H1 (cell line): ENCODE data around the gene CNOT6L. TPM values are rescaled to one million over a fixed set of nuclear protein-coding genes. Genes with fewer than 3 reads are reported as not detected.

Experiments
- ATF2 ChIP-seq: IDR thresholded peaks from 2 replicates; pipeline ENCODE4 v1.6.1; 2012; ENCODE audit warnings: low read length, inconsistent platforms
- BCL11A ChIP-seq, 2 experiments: IDR thresholded peaks; one replicate each; pipeline ENCODE4 v1.6.1; 2011; ENCODE audit warnings: low read depth in 2 of 2, low read length in 2 of 2, mild to moderate bottlenecking in 2 of 2
- CEBPB ChIP-seq: IDR thresholded peaks from 2 replicates; pipeline ENCODE4 v1.6.1; 2012; ENCODE audit warnings: low read depth, low read length
- CTBP2 ChIP-seq: IDR thresholded peaks from 2 replicates; pipeline ENCODE4 v1.7.0; 2011; ENCODE audit warnings: borderline replicate concordance, mild to moderate bottlenecking, moderate library complexity, mixed read lengths, low read length; ENCODE audit not compliant: insufficient read depth, insufficient read length
- EP300 ChIP-seq, 2 experiments: IDR thresholded peaks; 1 replicate in 1 of 2; 2 replicates in 1 of 2; pipeline ENCODE4 v1.6.1; 2011 to 2012; ENCODE audit warnings: low read depth in 2 of 2, low read length in 2 of 2, mild to moderate bottlenecking in 2 of 2, borderline replicate concordance in 1 of 2, inconsistent platforms in 1 of 2, moderate library complexity in 1 of 2
- HDAC6 ChIP-seq: IDR thresholded peaks from one replicate; pipeline ENCODE4 v1.7.1; 2012; ENCODE audit warnings: low read depth, mild to moderate bottlenecking, inconsistent platforms, low read length, moderate library complexity
- KDM1A ChIP-seq: fragments of 200-600, 300-600 bp; sonication (generic); IDR thresholded peaks from 2 replicates; pipeline ENCODE4 v1.7.1; 2016; ENCODE audit warnings: mild to moderate bottlenecking, low read length, borderline replicate concordance
- KDM4A ChIP-seq: IDR thresholded peaks from one replicate; pipeline ENCODE4 v1.7.1; 2012; ENCODE audit warnings: low read depth, mild to moderate bottlenecking, moderate library complexity, low read length, inconsistent platforms; ENCODE audit not compliant: severe bottlenecking
- POU5F1 ChIP-seq: IDR thresholded peaks from 2 replicates; pipeline ENCODE4 v1.6.1; 2011; ENCODE audit warnings: low read depth, mild to moderate bottlenecking, low read length, moderate library complexity
- RFX5 ChIP-seq: IDR thresholded peaks from 2 replicates; pipeline ENCODE4 v1.6.1; 2011; ENCODE audit warnings: low read depth, low read length, improper control_type of control experiment, borderline replicate concordance
- RXRA ChIP-seq: IDR thresholded peaks from 2 replicates; pipeline ENCODE4 v1.6.1; 2011; ENCODE audit warnings: low read depth, mild to moderate bottlenecking, low read length, moderate library complexity; ENCODE audit not compliant: insufficient read depth
- SP2 ChIP-seq: IDR thresholded peaks from 2 replicates; pipeline ENCODE4 v1.6.1; 2012; ENCODE audit warnings: mild to moderate bottlenecking, low read length, inconsistent platforms
- TAF1 ChIP-seq: IDR thresholded peaks from 2 replicates; pipeline ENCODE4 v1.6.1; 2011; ENCODE audit warnings: mild to moderate bottlenecking, low read depth, low read length
- TBP ChIP-seq: IDR thresholded peaks from 2 replicates; pipeline ENCODE4 v1.6.1; 2011; ENCODE audit warnings: low read depth, low read length, improper control_type of control experiment
- YY1 ChIP-seq: IDR thresholded peaks from 2 replicates; pipeline ENCODE4 v1.6.1; 2011; ENCODE audit warnings: low read depth, mild to moderate bottlenecking, low read length
- ZNF274 ChIP-seq: IDR thresholded peaks from 2 replicates; pipeline ENCODE4 v1.7.0; 2012; ENCODE audit warnings: low read length, borderline replicate concordance; ENCODE audit errors: extremely low read depth
- polyA plus RNA-seq, 7 experiments: library from polyadenylated mRNA; depleted of rRNA in 3 of 7; stranded (reverse) in 5 of 7; unstranded in 2 of 7; fragments of >200 nt in 5 of 7; fragments of 200-250 nt in 2 of 7; gene quantifications; 1 replicate in 5 of 7; 2 replicates in 1 of 7; 4 replicates in 1 of 7; pipeline versions ENCODE4 v1.2.1 to v1.2.3, GENCODE V29; 2011 to 2013; ENCODE audit warnings: missing spikeins in 2 of 7, mixed read lengths in 2 of 7
- total RNA-seq: library from RNA; stranded (reverse); fragmentation: NEBNext Ultra II Directional; extraction: Animal tissue kit (Norgen Biotek cat#: 25700); gene quantifications from 2 replicates; pipeline ENCODE4 v1.2.1, GENCODE V29; 2021

CNOT6L gene
- total and polyA plus RNA-seq, 2 of the 8 experiments (the other 6 are each of a cell fraction or from before 2014, with no cell fraction given) = 2.0 to 22.4 TPM

- TF ChIP-seq TBP (no peak), TAF1 (no peak), YY1 (no peak), RFX5 (no peak), CTBP2 (no peak), KDM1A (no peak), EP300 (IDR thresholded peaks at IDR 0.05; ENCODE audit: borderline replicate concordance in 1 of 2, low read depth in 2 of 2, low read length in 2 of 2) (no peak), ZNF274 (no peak), ATF2 (no peak), POU5F1 (no peak), RXRA (no peak), SP2 (no peak), KDM4A (no peak), CEBPB (no peak), BCL11A (IDR thresholded peaks at IDR 0.05; ENCODE audit: low read depth in 2 of 2, low read length in 2 of 2) (no peak), HDAC6 (no peak)
- TF ChIP-seq, all 59 proteins: peak for 0
These were observed 57.6 kb downstream of the CNOT6L start (continued) for GRCh38 chr4:77761595-77761994.
